ENCODE measurements around the gene CLDN2.

Gene CLDN2

GRCh38 chrX:106927023-106927422 is 6.8 kb downstream of the CLDN2 start:
- DNase-seq = no peak

- DNase-seq = peak; percentile 19
These were observed 7.5 kb downstream of the CLDN2 start for GRCh38 chrX:106927700-106928099.

GRCh38 chrX:106928227-106928626 is 8.0 kb downstream of the CLDN2 start:
- no peak for DNase-seq

GRCh38 chrX:106931831-106932491 is 11.8 kb downstream of the CLDN2 start:
- DNase-seq = no peak

- DNase-seq = no peak
These were observed 12.3 kb downstream of the CLDN2 start for GRCh38 chrX:106932492-106932923.

GRCh38 chrX:106932960-106933537 is 12.8 kb downstream of the CLDN2 start:
- DNase-seq = no peak

GRCh38 chrX:106933538-106933961 is 13.3 kb downstream of the CLDN2 start:
- DNase-seq = no peak

- DNase-seq = no peak
These were observed 15.0 kb downstream of the CLDN2 start for GRCh38 chrX:106935175-106935574.

- no peak for DNase-seq
These were observed 16.0 kb downstream of the CLDN2 start for GRCh38 chrX:106936246-106936645.

- DNase-seq = no peak
These were observed 19.4 kb downstream of the CLDN2 start for GRCh38 chrX:106939566-106939965.

GRCh38 chrX:106940068-106940467 is 19.9 kb downstream of the CLDN2 start:
- no peak for DNase-seq

GRCh38 chrX:106946464-106946863 is 26.3 kb downstream of the CLDN2 start:
- no peak for DNase-seq

GRCh38 chrX:106948641-106949040 is 28.4 kb downstream of the CLDN2 start:
- DNase-seq = no peak

GRCh38 chrX:106949366-106949765 is 29.2 kb downstream of the CLDN2 start:
- DNase-seq = no peak

- DNase-seq = no peak
These were observed 30.2 kb downstream of the CLDN2 start for GRCh38 chrX:106950381-106950780.

GRCh38 chrX:106951230-106951629 is 31.0 kb downstream of the CLDN2 start:
- DNase-seq = no peak

GRCh38 chrX:106952089-106952488 is 31.9 kb downstream of the CLDN2 start:
- no peak for DNase-seq

GRCh38 chrX:106952538-106952937 is 32.3 kb downstream of the CLDN2 start:
- DNase-seq = no peak

GRCh38 chrX:106952988-106953387 is 32.8 kb downstream of the CLDN2 start:
- peak; percentile 43 for DNase-seq

- no peak for DNase-seq
These were observed 33.8 kb downstream of the CLDN2 start for GRCh38 chrX:106954041-106954440.

GRCh38 chrX:106955004-106955772 is 35.0 kb downstream of the CLDN2 start:
- DNase-seq = no peak

GRCh38 chrX:106957856-106958255 is 37.7 kb downstream of the CLDN2 start:
- DNase-seq = no peak

- peak; percentile 36 for DNase-seq
These were observed 39.7 kb downstream of the CLDN2 start for GRCh38 chrX:106959901-106960300.

- no peak for DNase-seq
These were observed 42.9 kb downstream of the CLDN2 start for GRCh38 chrX:106963111-106963510.
